KG1 (cell line): ENCODE results near the gene LCN9.
"Not testable (repeated sequence)": the region's sequence is repeated elsewhere in the genome, so short reads cannot be mapped to it uniquely, and the experiment has no call there.

Experiments used
- DNase-seq: peaks from one replicate; lab custom pipeline; 2025; lab: John Stamatoyannopoulos, UW

Gene LCN9

GRCh38 chr9:135647884-135648283 is 15.2 kb upstream of the LCN9 start:
- DNase-seq = no peak

- DNase-seq = no peak
These were observed 14.4 kb upstream of the LCN9 start for GRCh38 chr9:135648494-135649410.

- DNase-seq = no peak
These were observed 13.6 kb upstream of the LCN9 start for GRCh38 chr9:135649508-135649907.

GRCh38 chr9:135650408-135650807 is 12.7 kb upstream of the LCN9 start:
- DNase-seq = no peak

- no peak for DNase-seq
These were observed 7.8 kb upstream of the LCN9 start for GRCh38 chr9:135655317-135655716.

GRCh38 chr9:135657416-135657815 is 5.7 kb upstream of the LCN9 start:
- no peak for DNase-seq

- no peak for DNase-seq
These were observed 3.9 kb upstream of the LCN9 start for GRCh38 chr9:135659252-135659651.

GRCh38 chr9:135660407-135660806 is 2.7 kb upstream of the LCN9 start:
- no peak for DNase-seq

- no peak for DNase-seq
These were observed 1.1 kb upstream of the LCN9 start for GRCh38 chr9:135661816-135662560.

GRCh38 chr9:135663451-135663770 is 302 bp downstream of the LCN9 start:
- DNase-seq = no peak

GRCh38 chr9:135663857-135664256 is 748 bp downstream of the LCN9 start:
- no peak for DNase-seq

GRCh38 chr9:135664266-135664665 is 1.2 kb downstream of the LCN9 start:
- no peak for DNase-seq

GRCh38 chr9:135664801-135665794 is 2.0 kb downstream of the LCN9 start:
- no peak for DNase-seq

- no peak for DNase-seq
These were observed 2.7 kb downstream of the LCN9 start for GRCh38 chr9:135665795-135666189.

GRCh38 chr9:135666534-135667462 is 3.7 kb downstream of the LCN9 start:
- no peak for DNase-seq

GRCh38 chr9:135667463-135668001 is 4.4 kb downstream of the LCN9 start:
- no peak for DNase-seq

- not testable (repeated sequence) for DNase-seq
These were observed 5.9 kb downstream of the LCN9 start for GRCh38 chr9:135669018-135669417.

- no peak for DNase-seq
These were observed 6.6 kb downstream of the LCN9 start for GRCh38 chr9:135669616-135670285.

- no peak for DNase-seq
These were observed 7.8 kb downstream of the LCN9 start for GRCh38 chr9:135670721-135671590.
